T-helper 2 cell (primary cell): ENCODE data around the gene WWOX.

Experiments
- DNase-seq, 5 experiments: peaks; one replicate each; pipeline versions ENCODE4 v3.0.0 to v3.0.0-alpha.2; 2012 to 2022

Gene WWOX

DNA sequence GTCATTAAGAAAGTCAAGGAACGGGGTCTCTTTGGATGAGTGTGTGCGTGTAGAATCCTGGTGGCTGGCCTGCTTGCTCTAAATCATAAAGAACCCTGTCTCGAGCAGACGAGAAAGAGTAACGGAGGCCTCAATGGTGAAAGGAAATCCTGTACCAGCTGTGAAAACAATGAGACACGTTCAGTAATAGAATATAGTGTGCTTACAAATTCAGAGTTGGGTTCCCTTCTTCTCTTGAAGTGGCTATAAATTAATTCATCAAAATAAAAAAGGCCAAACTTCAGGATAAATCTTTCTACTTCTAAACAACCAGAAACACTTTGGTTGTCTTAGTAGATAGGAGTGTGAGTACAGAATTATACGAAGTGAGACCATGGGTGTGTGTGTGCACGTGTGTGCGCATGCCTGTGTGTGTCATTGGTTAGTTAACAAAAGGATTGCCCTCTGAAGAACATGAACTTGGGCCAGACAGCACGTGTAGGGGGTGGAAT is 48.5 kb downstream of the WWOX start:
- DNase-seq, result no peak

DNA sequence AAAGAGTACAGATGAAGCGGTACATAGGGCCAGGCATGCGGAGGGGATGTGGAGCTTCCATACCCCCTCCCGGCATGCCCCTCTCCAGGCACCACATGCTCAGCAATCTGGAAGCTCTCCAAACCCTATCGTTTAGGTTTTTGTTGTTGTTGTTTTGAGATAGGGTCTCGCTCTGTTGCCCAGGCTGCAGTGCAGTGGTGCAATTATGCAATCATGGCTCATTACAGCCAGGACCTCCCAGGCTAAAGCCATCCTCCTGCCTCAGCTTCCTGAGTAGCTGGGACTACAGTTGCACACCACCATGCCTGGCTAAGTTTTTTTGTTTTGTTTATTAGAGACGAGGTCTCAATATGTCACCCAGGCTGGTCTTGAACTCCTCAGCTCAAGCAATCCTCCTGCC is 50.8 kb downstream of the WWOX start:
- no peak for DNase-seq

- peak in 1 of 5 experiments; percentile 78 for DNase-seq
Observed at GRCh38 chr16:78154729-78155461, 55.4 kb downstream of the WWOX start.

DNA sequence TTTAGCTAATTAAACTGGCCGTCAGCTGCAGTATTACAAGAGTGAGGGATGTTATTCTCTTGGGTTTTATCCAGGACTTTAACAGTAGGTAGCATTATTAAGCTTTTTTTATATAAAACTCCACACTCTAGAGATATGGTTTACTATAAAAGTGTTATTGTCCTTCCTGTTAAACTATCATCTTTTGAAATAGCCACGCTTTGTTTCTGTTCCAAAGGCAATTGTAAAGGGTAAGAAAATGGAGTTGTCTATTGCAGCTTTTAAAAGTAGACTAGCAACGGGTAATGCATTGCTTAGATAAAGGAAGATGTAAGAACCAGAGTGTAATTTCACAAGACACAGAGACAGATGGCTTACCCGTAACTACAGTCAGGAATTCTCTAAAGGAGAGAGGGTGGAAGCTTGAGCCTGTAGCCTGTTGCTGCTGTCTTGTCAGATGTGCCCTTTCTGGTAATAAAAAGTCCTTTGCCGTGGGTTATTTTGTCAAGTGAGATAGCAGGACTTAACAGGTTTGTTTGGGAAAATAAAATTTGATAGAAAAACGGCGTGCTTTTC is 56.4 kb downstream of the WWOX start:
- no peak for DNase-seq

GRCh38 chr16:78161023-78161729 is 61.7 kb downstream of the WWOX start:
- DNase-seq, result no peak

DNA sequence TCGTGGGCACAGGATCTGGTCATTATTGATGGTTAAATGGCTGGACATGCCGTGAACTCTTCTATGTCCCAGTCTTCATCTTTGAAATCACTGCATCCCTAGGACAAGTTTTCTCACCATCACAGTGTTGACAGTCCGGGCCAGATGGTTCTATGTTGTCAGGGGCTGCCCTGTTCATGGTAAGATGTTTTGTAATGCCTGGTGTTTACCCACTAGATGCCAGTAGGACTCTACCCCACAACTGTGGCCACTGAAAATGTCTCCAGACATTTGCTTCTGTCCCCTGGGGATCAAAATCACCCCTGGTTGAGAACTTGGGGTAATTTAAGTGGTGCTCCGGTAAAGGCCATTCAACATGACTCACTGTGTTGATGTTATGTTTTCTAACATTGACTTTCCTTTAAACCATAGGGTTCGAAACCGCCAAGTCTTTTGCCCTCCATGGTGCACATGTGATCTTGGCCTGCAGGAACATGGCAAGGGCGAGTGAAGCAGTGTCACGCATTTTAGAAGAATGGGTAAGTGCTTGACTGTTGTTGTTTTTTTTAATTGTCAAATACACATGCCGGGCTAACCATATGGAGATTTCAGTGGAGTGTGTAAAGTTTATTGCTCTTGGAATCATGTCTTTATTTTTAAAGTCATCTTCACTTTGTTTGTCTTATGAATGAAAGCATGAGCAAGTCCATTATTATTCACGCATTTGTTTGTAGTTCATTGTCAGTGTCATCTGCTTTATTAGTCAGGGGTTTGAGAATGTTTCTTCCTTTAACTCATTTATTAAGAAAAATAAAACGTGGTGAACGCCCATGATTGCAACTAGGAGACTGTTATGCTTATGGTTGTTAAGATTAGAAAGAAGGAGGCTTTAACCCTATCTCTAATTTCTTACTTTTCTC is 64.6 kb downstream of the WWOX start:
- DNase-seq, result no peak

DNA sequence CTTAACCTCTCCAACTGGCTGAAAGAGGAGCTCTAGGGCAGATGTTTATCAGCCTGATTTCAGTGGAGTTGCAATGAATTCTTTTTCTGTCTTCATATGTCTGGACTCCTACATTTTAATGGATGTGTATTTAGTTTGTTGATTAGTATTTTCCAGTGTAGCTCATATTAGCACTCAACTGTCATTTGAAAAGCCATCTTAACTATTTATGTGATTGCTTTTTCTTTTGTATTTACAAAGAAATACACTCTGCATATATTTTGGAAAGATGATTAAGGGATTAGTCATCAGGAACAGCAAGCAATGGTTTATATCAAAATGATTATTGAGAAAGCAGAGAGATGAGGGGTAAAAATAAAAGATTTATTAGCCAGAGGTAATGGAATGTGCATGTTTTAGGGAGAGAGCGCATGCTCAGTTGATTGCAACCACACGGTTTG is 71.1 kb downstream of the WWOX start:
- no peak for DNase-seq

- no peak for DNase-seq
Observed at GRCh38 chr16:78175287-78175686, 75.8 kb downstream of the WWOX start.

DNA sequence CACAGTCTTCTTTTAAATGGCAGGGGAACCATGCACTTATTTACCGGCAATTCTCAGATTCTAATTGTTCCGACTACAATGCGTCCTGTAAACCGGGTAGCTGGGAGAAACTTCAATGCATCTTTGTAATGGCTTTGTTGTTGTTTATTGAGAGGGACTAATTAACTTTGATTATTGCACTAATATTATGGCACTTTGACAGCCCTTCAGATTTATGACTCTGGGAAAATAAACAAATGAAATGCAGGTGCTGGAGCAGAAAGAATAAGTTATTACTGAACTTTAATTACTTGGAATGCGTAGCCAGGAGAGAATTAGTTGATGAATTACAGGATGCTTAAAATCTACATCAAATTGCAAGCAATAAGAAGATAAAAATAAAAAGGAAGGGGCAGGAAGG is 77.0 kb downstream of the WWOX start:
- no peak for DNase-seq

DNA sequence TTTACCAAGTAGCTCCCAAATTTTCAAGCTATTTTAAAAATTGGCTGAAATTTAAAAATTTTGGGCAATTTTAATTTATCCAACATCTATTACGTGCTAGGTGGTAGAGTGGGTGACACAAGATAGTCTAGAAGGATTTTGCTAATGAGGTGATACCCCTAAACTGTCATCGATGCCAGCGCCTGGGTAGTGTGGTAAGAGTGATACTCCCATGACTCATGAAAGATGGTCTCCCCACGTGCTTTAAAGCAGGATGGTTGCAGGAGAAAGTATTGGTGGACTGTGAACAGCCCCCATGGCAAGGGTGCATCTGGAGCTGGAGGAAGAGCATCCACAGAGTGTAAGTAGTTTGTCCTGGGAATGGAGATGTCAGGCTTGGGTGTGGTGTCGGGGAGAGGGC is 77.8 kb downstream of the WWOX start:
- DNase-seq, result no peak

GRCh38 chr16:78177987-78178386 is 78.5 kb downstream of the WWOX start:
- no peak for DNase-seq

DNA sequence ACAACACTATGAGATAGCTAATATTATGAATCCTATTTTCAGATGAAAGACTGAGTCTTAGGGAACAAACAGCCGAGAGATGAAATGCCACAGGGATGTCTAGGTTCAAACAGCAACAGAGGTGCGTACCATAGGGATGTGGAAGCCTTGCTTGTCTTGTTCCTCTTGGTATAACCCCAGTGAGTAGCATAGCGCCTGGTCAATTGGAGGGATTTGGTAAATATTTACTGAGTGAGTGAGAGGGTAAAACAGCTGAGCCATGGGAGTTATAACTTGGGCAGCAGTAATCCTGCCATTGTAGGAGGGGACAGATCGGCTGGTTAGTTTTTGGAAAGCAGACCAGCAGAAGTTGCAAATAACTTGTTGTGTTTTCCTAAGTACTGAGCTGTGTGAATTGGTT is 80.2 kb downstream of the WWOX start:
- DNase-seq, result no peak

- DNase-seq, result no peak
Observed at GRCh38 chr16:78180349-78180748, 80.9 kb downstream of the WWOX start.

- DNase-seq, result no peak
Observed at GRCh38 chr16:78183437-78184237, 84.2 kb downstream of the WWOX start.

GRCh38 chr16:78184238-78185183 is 85.1 kb downstream of the WWOX start:
- DNase-seq, result no peak

GRCh38 chr16:78189121-78189520 is 89.7 kb downstream of the WWOX start:
- DNase-seq, result no peak

DNA sequence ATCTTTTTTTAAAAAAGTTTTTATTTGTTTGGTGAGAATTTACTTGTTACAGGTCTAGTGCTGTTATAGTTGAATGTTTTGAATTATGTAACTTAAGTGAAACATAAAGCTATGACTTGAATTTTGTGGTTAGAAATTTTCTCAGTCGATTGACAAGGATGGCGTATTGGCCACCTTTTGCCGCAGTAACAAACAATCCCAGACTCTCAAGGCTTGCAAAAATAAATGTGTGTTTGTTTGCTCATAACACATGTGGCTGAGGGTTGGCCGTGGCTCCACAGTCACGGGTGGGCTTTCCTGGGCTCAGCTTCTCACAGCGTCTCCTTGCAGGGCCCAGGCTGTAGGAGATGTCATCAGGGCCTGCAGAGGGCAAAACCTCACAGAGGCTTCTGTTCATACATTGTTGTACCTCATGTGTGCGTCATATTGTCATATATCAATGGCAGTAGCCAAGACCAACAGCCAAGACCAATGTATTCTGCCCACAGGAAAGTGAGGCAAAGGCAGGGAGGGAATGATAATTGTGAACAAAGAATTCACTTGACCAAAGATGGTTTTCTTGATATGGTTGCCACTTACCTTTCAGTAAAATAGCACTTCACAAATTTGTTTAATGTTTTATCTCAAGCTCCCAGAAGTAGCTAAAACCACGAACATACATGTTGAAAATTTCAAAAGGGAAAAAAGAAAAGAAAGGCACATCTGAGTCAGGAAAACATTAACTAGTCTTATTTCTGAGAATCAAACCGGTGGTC is 93.5 kb downstream of the WWOX start:
- no peak for DNase-seq

DNA sequence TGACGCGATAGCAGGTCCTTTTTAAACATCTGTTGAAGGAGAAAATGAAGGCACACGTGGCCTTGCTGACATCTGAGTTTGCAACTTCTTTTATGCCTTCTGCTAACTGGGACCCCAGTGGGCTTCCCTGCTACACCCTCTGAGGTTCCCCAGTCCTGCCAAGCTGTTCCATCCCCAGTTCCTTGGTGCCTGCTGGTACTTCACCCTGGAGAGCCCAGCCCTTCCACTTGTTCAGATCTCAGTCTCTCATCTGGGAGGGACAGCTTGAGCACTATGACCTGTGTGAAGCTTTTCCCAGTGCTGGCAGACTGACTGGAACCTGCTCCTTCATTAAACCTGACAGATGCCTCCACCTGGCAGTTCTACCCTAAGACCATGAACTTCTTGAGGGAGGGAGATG is 95.5 kb downstream of the WWOX start:
- no peak for DNase-seq

- DNase-seq, result no peak
Observed at GRCh38 chr16:78195797-78196196, 96.3 kb downstream of the WWOX start.

- no peak for DNase-seq
Observed at GRCh38 chr16:78196502-78196901, 97.0 kb downstream of the WWOX start.
